22Rv1 (cell line): Measurements from ENCODE around the gene RARS2.
A peak's percentile ranks its signal among the peaks of the same experiment; 100 is the strongest.

Source experiments
- H3K27ac ChIP-seq: fragments of 450-650 bp; 2 replicates; pipeline ENCODE4 v1.5.1; 2017
- ZFX ChIP-seq: fragments of 450-650 bp; IDR thresholded peaks from 2 replicates; pipeline ENCODE4 v1.6.1; 2017; ENCODE audit warnings: antibody characterized with exemption, borderline replicate concordance
- TF ChIP-seq, protein P1 (sequence below): fragments of 450-650 bp; IDR thresholded peaks from 2 replicates; pipeline ENCODE4 v1.5.1; 2017; ENCODE audit warnings: mild to moderate bottlenecking

Gene RARS2

DNA sequence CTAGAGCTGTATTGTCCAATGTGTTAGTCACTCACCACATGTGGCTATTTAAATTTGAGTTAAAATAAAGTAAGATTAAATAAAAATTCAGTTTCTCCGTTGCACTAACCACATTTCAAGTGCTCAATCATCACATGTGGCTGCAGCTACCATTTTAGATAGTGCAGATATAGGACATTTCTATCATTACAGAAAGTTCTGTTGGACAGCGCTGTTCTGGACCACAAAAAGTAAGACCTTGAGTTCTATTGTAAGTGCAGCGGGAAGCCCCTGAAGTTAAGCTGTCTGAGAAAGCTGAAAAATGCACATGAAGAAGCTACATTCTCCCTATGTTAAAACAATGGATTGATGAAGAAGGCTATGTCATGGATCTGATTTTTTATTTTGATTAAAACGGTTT lies 1.2 kb upstream of the RARS2 start:
- H3K27ac ChIP-seq, result no peak overlapping the region
- TF ChIP-seq, protein P1, sequence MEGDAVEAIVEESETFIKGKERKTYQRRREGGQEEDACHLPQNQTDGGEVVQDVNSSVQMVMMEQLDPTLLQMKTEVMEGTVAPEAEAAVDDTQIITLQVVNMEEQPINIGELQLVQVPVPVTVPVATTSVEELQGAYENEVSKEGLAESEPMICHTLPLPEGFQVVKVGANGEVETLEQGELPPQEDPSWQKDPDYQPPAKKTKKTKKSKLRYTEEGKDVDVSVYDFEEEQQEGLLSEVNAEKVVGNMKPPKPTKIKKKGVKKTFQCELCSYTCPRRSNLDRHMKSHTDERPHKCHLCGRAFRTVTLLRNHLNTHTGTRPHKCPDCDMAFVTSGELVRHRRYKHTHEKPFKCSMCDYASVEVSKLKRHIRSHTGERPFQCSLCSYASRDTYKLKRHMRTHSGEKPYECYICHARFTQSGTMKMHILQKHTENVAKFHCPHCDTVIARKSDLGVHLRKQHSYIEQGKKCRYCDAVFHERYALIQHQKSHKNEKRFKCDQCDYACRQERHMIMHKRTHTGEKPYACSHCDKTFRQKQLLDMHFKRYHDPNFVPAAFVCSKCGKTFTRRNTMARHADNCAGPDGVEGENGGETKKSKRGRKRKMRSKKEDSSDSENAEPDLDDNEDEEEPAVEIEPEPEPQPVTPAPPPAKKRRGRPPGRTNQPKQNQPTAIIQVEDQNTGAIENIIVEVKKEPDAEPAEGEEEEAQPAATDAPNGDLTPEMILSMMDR, result no peak
- TF ChIP-seq ZFX, result no peak

DNA sequence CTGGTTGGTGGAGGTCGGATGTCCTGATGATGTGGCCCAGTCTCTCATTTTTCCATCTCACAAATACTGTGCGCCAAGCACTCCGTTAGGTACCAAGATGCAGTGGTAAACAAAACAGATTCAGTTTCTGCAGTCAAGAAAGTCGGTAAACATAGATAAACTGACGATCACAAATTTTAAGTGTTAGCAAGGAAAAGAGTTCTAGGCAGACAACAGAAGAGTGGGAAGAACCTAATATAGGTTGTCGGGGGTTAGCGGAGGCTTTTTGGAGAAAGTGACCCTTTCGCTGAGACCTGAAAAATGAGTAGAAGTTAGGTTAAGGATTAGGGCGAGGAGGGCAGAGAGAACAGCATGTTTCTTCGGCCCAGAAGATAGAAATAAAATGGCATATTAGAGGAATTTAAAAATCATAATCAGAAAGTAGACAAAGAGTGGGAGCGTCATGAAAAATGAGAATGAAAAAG lies 662 bp upstream of the RARS2 start:
- TF ChIP-seq ZFX, result no peak
- H3K27ac ChIP-seq, result peak overlapping the region; percentile 69

GRCh38 chr6:87588756-87589407 lies 905 bp downstream of the RARS2 start:
- TF ChIP-seq, protein P1, result no peak
- TF ChIP-seq ZFX, result no peak
- H3K27ac ChIP-seq, result peak overlapping the region; percentile 69

DNA sequence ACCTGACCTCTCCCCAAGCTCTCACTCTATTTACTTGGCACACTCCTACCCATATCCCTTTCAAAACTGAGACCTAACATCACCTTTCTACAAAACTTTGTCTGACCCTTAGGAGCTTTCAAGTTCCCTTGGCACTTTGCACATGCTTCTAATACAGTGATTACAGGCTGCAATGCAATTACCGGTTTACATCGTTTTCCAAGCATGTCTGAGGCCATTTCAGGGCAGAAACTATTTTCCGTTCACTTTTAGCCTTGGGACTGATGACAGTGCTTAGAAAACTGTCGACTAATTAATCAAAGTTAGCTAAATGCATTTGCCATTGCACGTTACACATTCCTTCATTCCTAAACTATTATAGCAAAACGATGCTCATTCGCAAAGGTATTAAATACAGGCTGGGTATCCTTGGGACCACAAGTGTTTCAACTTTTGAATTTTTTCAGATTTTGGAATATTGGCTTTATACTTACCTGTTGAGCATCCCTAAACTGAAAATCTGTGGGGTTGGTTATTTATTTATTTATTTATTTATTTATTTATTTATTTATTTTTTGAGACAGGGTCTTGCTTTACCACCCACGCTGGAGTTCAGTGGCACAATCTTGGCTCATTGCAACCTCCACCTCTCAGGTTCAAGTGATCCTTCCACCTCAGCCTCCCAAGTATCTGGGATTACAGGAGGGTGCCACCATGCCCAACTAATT lies 3.3 kb downstream of the RARS2 start:
- TF ChIP-seq, protein P1, result no peak
- TF ChIP-seq ZFX, result no peak
- H3K27ac ChIP-seq, result no peak overlapping the region

- TF ChIP-seq, protein P1, result no peak
- TF ChIP-seq ZFX, result no peak
- no peak overlapping the region for H3K27ac ChIP-seq
These were observed 6.0 kb downstream of the RARS2 start for GRCh38 chr6:87583822-87584221.

GRCh38 chr6:87575423-87575822 lies 14.4 kb downstream of the RARS2 start:
- H3K27ac ChIP-seq, result no peak overlapping the region
- TF ChIP-seq, protein P1, result no peak
- TF ChIP-seq ZFX, result no peak

- TF ChIP-seq ZFX, result no peak
- TF ChIP-seq, protein P1, result no peak
- H3K27ac ChIP-seq, result no peak overlapping the region
These were observed 15.5 kb downstream of the RARS2 start for GRCh38 chr6:87574237-87574804.
